C4-2B (cell line): ENCODE results near the gene NEU1.
"Not testable (repeated sequence)": the region's sequence is repeated elsewhere in the genome, so short reads cannot be mapped to it uniquely, and the experiment has no call there.

ENCODE experiments used
- ZFX ChIP-seq: fragments of 450-650 bp; IDR thresholded peaks from 2 replicates; pipeline ENCODE4 v1.6.1; 2017
- TF ChIP-seq, protein P1 (sequence below): fragments of 450-650 bp; conservative IDR thresholded peaks from 2 replicates; pipeline ENCODE4 v1.5.1; 2017; ENCODE audit warnings: mild to moderate bottlenecking

DNA sequence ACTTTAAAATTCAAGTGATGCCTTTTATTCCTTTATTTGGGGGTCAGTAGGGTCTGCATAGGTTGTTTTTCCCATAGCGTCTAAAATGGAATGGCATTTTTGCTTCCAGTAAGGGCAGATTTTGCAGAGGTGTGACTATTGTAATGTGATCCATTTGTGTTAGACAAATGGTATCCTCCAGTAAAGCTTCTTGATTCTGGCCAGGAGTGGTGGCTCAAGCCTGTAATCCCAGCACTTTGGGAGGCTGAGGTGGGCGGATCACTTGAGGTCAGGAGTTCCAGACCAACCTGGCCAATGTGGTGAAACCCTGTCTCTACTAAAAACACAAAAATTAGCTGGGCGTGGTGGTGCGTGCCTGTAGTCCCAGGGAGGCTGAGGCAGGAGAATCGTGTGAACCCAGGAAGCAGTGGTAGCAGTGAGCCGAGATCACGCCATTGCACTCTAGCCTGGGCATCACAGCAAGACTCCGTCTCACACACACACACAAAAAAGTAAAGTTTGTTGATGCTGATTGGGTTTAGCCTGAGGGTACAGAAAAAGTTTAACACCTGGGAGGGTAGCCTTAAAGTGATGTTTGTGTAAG is 44.6 kb downstream of the NEU1 start:
- TF ChIP-seq, protein P1, sequence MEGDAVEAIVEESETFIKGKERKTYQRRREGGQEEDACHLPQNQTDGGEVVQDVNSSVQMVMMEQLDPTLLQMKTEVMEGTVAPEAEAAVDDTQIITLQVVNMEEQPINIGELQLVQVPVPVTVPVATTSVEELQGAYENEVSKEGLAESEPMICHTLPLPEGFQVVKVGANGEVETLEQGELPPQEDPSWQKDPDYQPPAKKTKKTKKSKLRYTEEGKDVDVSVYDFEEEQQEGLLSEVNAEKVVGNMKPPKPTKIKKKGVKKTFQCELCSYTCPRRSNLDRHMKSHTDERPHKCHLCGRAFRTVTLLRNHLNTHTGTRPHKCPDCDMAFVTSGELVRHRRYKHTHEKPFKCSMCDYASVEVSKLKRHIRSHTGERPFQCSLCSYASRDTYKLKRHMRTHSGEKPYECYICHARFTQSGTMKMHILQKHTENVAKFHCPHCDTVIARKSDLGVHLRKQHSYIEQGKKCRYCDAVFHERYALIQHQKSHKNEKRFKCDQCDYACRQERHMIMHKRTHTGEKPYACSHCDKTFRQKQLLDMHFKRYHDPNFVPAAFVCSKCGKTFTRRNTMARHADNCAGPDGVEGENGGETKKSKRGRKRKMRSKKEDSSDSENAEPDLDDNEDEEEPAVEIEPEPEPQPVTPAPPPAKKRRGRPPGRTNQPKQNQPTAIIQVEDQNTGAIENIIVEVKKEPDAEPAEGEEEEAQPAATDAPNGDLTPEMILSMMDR, result not testable (repeated sequence)
- not testable (repeated sequence) for TF ChIP-seq ZFX
